Measurements from ENCODE around the gene CNBD2.
"Not testable (repeated sequence)": the region's sequence is repeated elsewhere in the genome, so short reads cannot be mapped to it uniquely, and the experiment has no call there.

Gene CNBD2

GRCh38 chr20:36030149-36030548, 61.8 kb downstream of the CNBD2 start:
- H3K27ac Mint-ChIP-seq, result no peak overlapping the region
- no peak for ATAC-seq
- H3K36me3 Mint-ChIP-seq, result no peaks in the 10 kb centered on the region

GRCh38 chr20:36031806-36032205, 63.4 kb downstream of the CNBD2 start:
- Mint-ChIP-seq H3K4me1 (no peaks in the 10 kb centered on the region), H3K36me3 (no peaks in the 10 kb centered on the region), H3K9me3 (no peaks in the 10 kb centered on the region), H3K4me3 (no peak overlapping the region), H3K27me3 (peaks cover 29% of the 10 kb centered on the region), H3K27ac (no peak overlapping the region)
- no peak for ATAC-seq

More at GRCh38 chr20:36030149-36030548, 61.8 kb downstream of the CNBD2 start:
- H3K9me3 Mint-ChIP-seq, result no peaks in the 10 kb centered on the region
- H3K27me3 Mint-ChIP-seq, result peaks cover 32% of the 10 kb centered on the region
- H3K4me1 Mint-ChIP-seq, result no peaks in the 10 kb centered on the region
- no peak overlapping the region for H3K4me3 Mint-ChIP-seq

GRCh38 chr20:36034875-36035274, 66.5 kb downstream of the CNBD2 start:
- peaks cover 23% of the 10 kb centered on the region for H3K27me3 Mint-ChIP-seq
- no peak overlapping the region for H3K27ac Mint-ChIP-seq
- ATAC-seq, result no peak
- H3K36me3 Mint-ChIP-seq, result no peaks in the 10 kb centered on the region
- H3K4me3 Mint-ChIP-seq, result no peak overlapping the region
- H3K9me3 Mint-ChIP-seq, result no peaks in the 10 kb centered on the region
- no peaks in the 10 kb centered on the region for H3K4me1 Mint-ChIP-seq

GRCh38 chr20:36035745-36036144, 67.4 kb downstream of the CNBD2 start:
- Mint-ChIP-seq H3K36me3 (no peaks in the 10 kb centered on the region), H3K27ac (no peak overlapping the region), H3K4me3 (no peak overlapping the region), H3K27me3 (peaks cover 15% of the 10 kb centered on the region), H3K9me3 (no peaks in the 10 kb centered on the region), H3K4me1 (no peaks in the 10 kb centered on the region)
- ATAC-seq, result no peak

- no peak for ATAC-seq
- H3K36me3 Mint-ChIP-seq, result peaks cover 6% of the 10 kb centered on the region
- peaks cover 8% of the 10 kb centered on the region for H3K4me1 Mint-ChIP-seq
- no peaks in the 10 kb centered on the region for H3K9me3 Mint-ChIP-seq
- no peak overlapping the region for H3K4me3 Mint-ChIP-seq
- no peak overlapping the region for H3K27ac Mint-ChIP-seq
- peaks cover 7% of the 10 kb centered on the region for H3K27me3 Mint-ChIP-seq
Observed at GRCh38 chr20:36036688-36037087, 68.3 kb downstream of the CNBD2 start.

- peak; percentile 69 for ATAC-seq
- peaks cover 19% of the 10 kb centered on the region for H3K36me3 Mint-ChIP-seq
- no peaks in the 10 kb centered on the region for H3K9me3 Mint-ChIP-seq
- no peaks in the 10 kb centered on the region for H3K27me3 Mint-ChIP-seq
- peaks cover 27% of the 10 kb centered on the region for H3K4me1 Mint-ChIP-seq
- H3K4me3 Mint-ChIP-seq, result no peak overlapping the region
- no peak overlapping the region for H3K27ac Mint-ChIP-seq
Observed at GRCh38 chr20:36040571-36040970, 72.2 kb downstream of the CNBD2 start.

- Mint-ChIP-seq H3K27ac (no peak overlapping the region), H3K4me1 (peaks cover 36% of the 10 kb centered on the region), H3K9me3 (no peaks in the 10 kb centered on the region), H3K36me3 (peaks cover 27% of the 10 kb centered on the region), H3K4me3 (no peak overlapping the region), H3K27me3 (no peaks in the 10 kb centered on the region)
- ATAC-seq, result no peak
Observed at GRCh38 chr20:36043441-36043840, 75.1 kb downstream of the CNBD2 start.

GRCh38 chr20:36043892-36044515, 75.6 kb downstream of the CNBD2 start:
- no peak overlapping the region for H3K27ac Mint-ChIP-seq
- no peaks in the 10 kb centered on the region for H3K27me3 Mint-ChIP-seq
- H3K4me3 Mint-ChIP-seq, result no peak overlapping the region
- H3K4me1 Mint-ChIP-seq, result peaks cover 41% of the 10 kb centered on the region
- H3K36me3 Mint-ChIP-seq, result peaks cover 33% of the 10 kb centered on the region
- H3K9me3 Mint-ChIP-seq, result no peaks in the 10 kb centered on the region
- no peak for ATAC-seq

- Mint-ChIP-seq H3K4me3 (no peak overlapping the region), H3K27me3 (no peaks in the 10 kb centered on the region), H3K36me3 (peaks cover 43% of the 10 kb centered on the region), H3K9me3 (no peaks in the 10 kb centered on the region), H3K27ac (no peak overlapping the region), H3K4me1 (peaks cover 50% of the 10 kb centered on the region)
- ATAC-seq, result no peak
Observed at GRCh38 chr20:36045373-36045714, 77.0 kb downstream of the CNBD2 start.

- H3K27me3 Mint-ChIP-seq, H3K9me3 Mint-ChIP-seq, H3K4me3 Mint-ChIP-seq, H3K27ac Mint-ChIP-seq, ATAC-seq: not testable (repeated sequence)
- H3K4me1 Mint-ChIP-seq, result peaks cover 51% of the 10 kb centered on the region
- H3K36me3 Mint-ChIP-seq, result peaks cover 42% of the 10 kb centered on the region
Observed at GRCh38 chr20:36046073-36046798, 77.8 kb downstream of the CNBD2 start.

- peak overlapping the region; percentile 87 for H3K27ac Mint-ChIP-seq
- ATAC-seq, H3K9me3 Mint-ChIP-seq, H3K27me3 Mint-ChIP-seq: not testable (repeated sequence)
- peaks cover 34% of the 10 kb centered on the region for H3K36me3 Mint-ChIP-seq
- H3K4me3 Mint-ChIP-seq, result peak overlapping the region; percentile 87
- H3K4me1 Mint-ChIP-seq, result peaks cover 56% of the 10 kb centered on the region
Observed at GRCh38 chr20:36049408-36049807, 81.0 kb downstream of the CNBD2 start.

GRCh38 chr20:36050436-36051317, 82.3 kb downstream of the CNBD2 start:
- H3K9me3 Mint-ChIP-seq, result no peaks in the 10 kb centered on the region
- ATAC-seq, result peak; percentile 99
- H3K4me3 Mint-ChIP-seq, result peak overlapping the region; percentile 87
- peak overlapping the region; percentile 87 for H3K27ac Mint-ChIP-seq
- H3K36me3 Mint-ChIP-seq, result peaks cover 24% of the 10 kb centered on the region
- H3K4me1 Mint-ChIP-seq, result peaks cover 56% of the 10 kb centered on the region
- peaks cover 11% of the 10 kb centered on the region for H3K27me3 Mint-ChIP-seq

- peaks cover 50% of the 10 kb centered on the region for H3K4me1 Mint-ChIP-seq
- no peaks in the 10 kb centered on the region for H3K9me3 Mint-ChIP-seq
- H3K4me3 Mint-ChIP-seq, result peak overlapping the region; percentile 87
- peaks cover 19% of the 10 kb centered on the region for H3K36me3 Mint-ChIP-seq
- peak overlapping the region; percentile 87 for H3K27ac Mint-ChIP-seq
- no peak for ATAC-seq
- peaks cover 11% of the 10 kb centered on the region for H3K27me3 Mint-ChIP-seq
Observed at GRCh38 chr20:36051318-36052116, 83.1 kb downstream of the CNBD2 start.

GRCh38 chr20:36052117-36052513, 83.7 kb downstream of the CNBD2 start:
- H3K9me3 Mint-ChIP-seq, result no peaks in the 10 kb centered on the region
- no peak overlapping the region for H3K27ac Mint-ChIP-seq
- peaks cover 17% of the 10 kb centered on the region for H3K36me3 Mint-ChIP-seq
- peaks cover 11% of the 10 kb centered on the region for H3K27me3 Mint-ChIP-seq
- ATAC-seq, result no peak
- H3K4me1 Mint-ChIP-seq, result peaks cover 49% of the 10 kb centered on the region
- H3K4me3 Mint-ChIP-seq, result no peak overlapping the region

All from stimulated activated memory B cell treated with anti-CD40 and anti-IgM and Interleukin-4, amounts not matched to agents 10 μg/mL and 1 μg/mL and 100 μg/mL, for 72 hours (primary cell).